HG03354 (cell line): Measurements from ENCODE around the gene MEIOSIN.

Experiments used
- ATAC-seq: cut with Tn5 transposase; IDR thresholded peaks from one replicate; pipeline ENCODE4 v1.9.1; 2021; ENCODE audit warnings: mild to moderate bottlenecking; ENCODE audit not compliant: unreplicated experiment, poor library complexity, severe bottlenecking

The MEIOSIN gene

GRCh38 chr19:45762870-45763631, 29.8 kb downstream of the MEIOSIN start:
- ATAC-seq = no peak

DNA sequence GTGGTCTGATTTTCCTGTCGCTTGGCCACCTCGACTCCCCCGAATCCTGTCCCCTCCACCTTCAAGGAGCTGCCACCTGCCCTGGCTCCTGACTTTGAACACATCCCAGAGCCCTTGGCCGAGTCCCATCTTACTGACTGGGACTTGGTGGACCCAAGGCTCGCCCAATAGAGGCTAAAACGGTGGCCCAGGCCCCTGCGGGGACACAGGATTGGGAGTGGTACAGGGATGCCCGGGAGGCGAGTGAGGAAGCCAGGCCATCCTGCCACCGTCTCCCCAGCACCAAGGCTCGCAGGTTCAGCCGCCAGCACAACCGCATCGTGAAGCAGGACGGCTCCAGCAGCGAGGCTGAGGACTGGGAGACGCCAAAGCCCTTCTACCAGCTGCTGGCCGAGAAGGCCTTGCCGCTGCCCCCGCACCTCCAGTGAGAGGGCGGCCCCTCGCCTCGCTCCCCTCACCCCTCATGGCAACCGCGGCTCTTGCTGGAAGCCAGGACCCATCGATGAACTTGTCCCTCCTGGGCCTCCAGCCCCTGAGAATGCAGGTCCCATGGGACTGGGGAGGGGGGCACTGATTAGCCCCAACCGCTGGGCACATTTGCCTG, 30.6 kb downstream of the MEIOSIN start:
- no peak for ATAC-seq

DNA sequence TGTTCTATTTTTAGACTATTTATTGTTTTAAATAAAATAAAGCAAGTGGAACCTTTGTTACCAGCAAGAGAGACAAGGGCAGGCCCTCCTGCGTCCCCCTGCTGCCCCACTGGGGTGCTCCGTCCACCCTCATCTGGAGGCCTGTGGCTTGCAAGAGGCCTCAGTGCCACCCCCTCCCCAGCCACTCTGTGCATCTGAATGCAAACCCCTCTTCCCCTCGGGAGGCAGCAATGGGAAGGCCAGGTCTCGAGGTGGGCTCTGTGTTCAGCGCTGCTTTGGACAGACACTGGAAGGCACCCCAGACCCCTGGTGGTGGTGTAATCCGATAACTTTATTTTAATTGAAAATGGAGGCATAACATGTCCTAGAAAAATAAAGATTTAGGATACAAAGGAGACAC, 31.2 kb downstream of the MEIOSIN start:
- no peak for ATAC-seq

GRCh38 chr19:45764945-45765701, 31.9 kb downstream of the MEIOSIN start:
- no peak for ATAC-seq

DNA sequence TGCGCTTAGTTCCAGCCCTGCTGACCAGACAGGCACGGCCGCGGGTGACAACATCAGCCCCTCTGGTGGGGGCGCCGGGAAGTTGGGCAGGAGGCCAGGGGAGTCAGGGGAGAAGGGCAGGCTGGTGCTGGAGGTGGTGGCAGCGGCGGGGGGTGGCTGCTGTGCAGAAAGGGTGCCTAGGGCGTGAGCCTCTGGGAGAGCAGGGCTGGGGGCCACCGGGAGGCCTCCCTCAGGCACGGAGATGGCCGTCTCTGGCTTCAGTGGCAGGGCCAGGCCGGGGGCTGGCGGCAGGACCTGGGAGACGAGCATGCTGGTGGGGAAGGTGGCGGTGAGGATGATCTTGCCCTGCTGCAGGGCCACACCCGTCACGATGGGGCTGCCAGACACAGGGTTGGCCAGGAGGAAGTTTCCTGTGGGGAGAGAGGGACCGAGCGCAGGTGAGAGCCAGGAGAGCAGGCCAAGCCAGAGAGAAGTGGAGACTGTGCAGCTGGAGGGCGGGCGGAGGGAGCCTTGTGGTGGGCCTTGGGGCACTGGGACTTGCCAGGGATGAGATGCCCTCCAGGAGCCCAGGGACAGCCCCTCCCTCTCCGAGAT, 32.6 kb downstream of the MEIOSIN start:
- no peak for ATAC-seq

DNA sequence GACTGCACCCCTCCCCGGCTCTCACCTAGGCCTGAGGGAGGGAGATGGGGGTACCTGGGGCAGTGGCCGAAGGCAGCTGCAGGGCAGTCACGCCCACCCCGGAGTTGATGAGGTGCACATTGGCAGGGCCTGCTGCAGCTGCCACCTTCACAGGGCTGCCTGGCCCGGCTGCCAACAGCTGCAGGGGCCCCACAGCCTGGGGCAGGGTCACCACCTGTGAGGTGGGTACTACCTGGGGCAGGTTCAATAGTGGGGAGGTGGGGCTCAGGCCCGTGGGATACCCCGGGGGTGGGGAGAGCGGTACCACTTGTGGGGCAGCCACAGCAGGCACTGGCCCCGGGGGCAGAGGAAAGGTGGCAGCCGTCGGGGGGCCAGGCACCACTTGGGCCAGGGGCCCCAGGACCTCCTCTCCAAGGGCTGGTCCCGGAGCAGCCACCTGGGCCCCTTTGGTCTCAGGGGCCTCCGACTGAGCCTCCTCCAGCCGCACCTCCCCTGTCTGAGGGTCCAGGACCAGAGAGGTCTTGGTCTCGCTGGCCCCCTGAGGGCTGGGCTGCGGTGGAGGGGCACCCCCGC, 33.1 kb downstream of the MEIOSIN start:
- no peak for ATAC-seq

DNA sequence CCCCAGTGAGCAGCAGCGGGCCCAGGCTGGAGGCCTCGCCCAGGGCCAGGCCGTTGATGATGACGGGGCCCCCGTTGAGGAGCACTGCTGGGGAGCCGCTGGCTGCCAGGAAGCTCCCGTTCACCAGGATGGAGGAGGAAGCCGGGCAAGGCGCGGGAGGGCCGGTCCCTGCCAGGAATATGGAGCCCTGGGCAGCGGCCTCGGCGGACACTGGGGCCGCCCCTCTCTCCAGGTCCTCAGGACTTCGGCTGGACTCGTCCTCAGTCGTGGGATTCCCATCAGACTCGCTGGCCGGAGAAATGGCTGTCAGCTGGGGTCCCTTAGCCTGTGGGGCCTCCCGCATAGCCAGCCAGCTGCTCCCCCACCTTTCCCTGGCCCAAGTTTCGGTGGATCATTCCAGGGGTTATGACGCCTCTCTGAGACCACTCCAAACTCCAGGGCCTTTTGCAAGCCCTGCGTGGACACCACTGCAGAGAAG, 33.7 kb downstream of the MEIOSIN start:
- no peak for ATAC-seq

DNA sequence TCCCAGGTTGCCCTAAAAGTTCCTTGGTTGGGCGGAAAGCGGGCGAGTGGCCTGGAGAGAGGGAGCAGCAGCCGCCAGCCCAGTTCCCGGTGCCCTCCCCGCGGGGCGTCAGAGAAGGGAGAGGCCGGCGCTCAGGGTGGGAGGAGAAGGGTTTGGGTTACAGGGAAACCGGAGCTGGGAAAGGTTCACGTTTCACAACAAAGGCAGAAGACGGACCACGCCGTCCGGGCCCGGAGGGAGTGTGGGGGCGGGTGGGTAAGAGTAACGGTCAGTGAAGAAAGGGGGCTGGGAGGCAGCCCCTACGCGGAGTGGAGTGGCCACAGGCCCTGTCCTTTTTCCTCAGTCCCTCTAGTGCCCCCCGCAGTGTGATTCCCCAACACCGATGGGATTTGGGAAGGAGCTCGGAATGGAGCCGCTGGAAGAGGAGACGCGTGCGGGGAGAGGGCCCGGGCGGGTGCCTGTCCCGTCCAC, 34.2 kb downstream of the MEIOSIN start:
- ATAC-seq = no peak

- no peak for ATAC-seq
Measured at GRCh38 chr19:45767881-45768654, 34.8 kb downstream of the MEIOSIN start.

DNA sequence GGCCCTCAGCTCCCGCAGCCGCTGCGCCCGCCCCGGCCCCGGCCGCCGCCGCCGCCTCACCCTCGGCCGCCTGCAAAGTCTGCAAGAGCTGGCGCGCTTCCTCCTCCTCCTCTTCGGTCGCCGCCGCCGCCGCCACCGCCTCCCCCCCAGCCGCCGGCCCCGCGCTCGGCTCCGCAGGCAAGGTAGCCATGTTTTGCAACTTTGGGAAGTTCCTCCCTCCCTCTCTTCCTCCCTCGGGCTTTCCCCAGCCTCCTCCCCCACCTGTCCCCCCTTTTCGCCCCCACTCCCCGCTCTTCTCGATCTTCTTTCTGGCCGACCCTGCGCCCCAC, 35.4 kb downstream of the MEIOSIN start:
- ATAC-seq = no peak

DNA sequence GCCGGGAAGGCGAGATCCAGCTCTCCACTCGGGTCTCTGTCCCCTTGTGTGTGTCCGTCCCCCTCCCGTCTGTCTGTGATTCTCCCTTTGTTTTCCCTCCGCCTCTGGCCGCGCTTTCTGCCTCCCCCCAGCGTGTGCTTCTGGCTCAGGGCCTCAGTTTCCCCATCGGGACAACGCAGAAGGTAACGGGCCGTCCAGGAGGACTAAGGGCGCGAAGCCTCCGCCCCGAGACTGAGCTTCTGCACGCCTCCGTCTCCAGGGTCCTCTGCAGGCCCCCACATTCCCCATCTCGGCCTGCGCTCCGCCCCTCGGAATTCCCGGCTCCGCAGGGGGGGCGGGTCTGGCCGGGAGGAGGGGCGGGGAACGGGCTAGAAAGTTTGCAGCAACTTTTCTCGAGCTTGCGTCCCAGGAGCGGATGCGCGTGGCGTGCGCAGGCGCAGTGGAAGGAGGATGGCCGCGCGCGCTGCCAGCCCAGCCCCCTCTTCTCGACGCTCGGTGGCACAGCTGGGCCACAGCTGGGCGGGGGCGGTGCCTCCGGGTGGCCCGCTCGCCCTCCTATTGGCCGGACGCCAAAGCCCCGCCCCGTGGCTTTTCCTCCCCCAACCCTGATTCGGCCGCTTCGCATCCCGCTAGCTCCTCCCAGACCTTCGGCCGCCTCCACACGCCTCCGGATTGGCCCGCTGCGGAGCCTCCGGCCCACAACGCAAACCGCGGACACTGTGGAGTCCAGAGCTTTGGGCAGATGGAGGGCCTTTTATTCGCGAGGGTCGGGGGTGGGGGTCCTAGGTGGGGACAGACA, 35.9 kb downstream of the MEIOSIN start, which contains the start of gene SIX5:
SIX5 (minus strand) TSS at position 269 of the 799 bp plus-strand sequence. CDS start 408 bp downstream, outside the sequence.
- peak; percentile 59 for ATAC-seq

DNA sequence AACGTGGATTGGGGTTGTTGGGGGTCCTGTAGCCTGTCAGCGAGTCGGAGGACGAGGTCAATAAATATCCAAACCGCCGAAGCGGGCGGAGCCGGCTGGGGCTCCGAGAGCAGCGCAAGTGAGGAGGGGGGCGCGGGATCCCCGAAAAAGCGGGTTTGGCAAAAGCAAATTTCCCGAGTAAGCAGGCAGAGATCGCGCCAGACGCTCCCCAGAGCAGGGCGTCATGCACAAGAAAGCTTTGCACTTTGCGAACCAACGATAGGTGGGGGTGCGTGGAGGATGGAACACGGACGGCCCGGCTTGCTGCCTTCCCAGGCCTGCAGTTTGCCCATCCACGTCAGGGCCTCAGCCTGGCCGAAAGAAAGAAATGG, 36.6 kb downstream of the MEIOSIN start:
- ATAC-seq = peak; percentile 12

DNA sequence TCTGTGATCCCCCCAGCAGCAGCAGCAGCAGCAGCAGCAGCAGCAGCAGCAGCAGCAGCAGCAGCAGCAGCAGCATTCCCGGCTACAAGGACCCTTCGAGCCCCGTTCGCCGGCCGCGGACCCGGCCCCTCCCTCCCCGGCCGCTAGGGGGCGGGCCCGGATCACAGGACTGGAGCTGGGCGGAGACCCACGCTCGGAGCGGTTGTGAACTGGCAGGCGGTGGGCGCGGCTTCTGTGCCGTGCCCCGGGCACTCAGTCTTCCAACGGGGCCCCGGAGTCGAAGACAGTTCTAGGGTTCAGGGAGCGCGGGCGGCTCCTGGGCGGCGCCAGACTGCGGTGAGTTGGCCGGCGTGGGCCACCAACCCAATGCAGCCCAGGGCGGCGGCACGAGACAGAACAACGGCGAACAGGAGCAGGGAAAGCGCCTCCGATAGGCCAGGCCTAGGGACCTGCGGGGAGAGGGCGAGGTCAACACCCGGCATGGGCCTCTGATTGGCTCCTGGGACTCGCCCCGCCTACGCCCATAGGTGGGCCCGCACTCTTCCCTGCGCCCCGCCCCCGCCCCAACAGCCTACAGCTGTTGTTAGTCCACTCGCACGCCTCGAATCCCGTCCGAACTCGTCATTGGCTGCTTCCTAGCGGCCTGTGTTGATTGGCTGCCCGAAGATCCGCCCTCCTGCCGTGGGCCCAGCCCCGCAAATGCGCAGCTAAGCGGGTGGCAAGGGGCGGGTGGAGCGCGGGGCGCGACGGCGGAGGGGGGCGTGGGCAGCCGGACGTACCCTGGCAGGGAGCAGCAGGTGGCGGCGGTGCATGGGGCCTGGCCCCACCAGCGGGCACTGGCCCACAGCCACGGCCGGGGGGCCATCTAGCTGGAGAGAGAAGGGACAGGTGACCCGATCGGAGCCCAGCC, 37.2 kb downstream of the MEIOSIN start:
- ATAC-seq = peak; percentile 62

- ATAC-seq = no peak
Measured at GRCh38 chr19:45771311-45771933, 38.2 kb downstream of the MEIOSIN start.

DNA sequence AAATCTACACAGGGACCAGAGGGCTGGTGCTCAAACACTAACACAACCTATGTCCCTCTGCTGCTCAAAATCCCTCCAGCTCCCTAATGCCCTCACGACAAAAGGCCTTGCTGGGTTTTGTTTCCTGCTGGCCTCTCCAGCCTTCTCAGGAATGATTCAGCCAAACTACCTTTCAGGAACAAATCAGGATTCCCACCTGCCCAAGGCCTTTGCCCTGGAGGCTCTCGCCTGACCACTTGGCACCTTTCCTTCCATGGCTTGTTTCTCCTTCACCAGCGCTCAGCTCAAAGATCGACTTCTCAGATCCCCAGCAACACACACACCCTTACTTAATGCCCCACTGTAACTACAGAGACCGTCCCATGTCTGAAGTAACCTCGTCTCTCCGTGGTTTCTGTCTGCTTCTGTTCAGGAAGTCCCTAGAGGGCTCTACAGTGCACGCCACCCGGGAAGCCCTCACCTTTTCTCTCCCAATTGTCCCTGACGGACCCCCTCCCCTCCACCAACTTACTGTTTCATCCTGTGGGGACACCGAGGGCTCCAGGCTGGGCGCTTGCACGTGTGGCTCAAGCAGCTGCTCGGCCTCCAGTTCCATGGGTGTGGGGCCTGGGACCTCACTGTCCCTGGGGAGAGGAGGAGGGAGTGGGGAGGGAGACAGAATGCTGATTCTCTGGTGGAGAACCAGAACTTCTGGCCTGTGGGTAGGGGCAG, 39.0 kb downstream of the MEIOSIN start:
- ATAC-seq = no peak

- ATAC-seq = no peak
Measured at GRCh38 chr19:45772912-45773311, 39.7 kb downstream of the MEIOSIN start.
